ENCODE results near the gene TBC1D14.

Gene TBC1D14

GRCh38 chr4:7013175-7013574, 103.5 kb downstream of the TBC1D14 start:
- Histone ChIP-seq H4K8ac (ENCODE audit: low read depth, low read length) (no peak overlapping the region), H2AK5ac (ENCODE audit: low read length) (no peak overlapping the region), H3K4ac (ENCODE audit: low read depth, low read length) (no peak overlapping the region), H3K9me3 (ENCODE audit: insufficient read depth, low read depth, low read length) (no peaks in the 10 kb centered on the region), H2BK12ac (ENCODE audit: low read length) (no peak overlapping the region), H3K27ac (ENCODE audit: low read depth, low read length) (no peak overlapping the region), H3K4me3 (ENCODE audit: low read depth, low read length) (no peak overlapping the region), H2BK5ac (ENCODE audit: low read depth, low read length, poor library complexity) (no peak overlapping the region), H3K9ac (ENCODE audit: low read length) (no peak overlapping the region), H2BK120ac (ENCODE audit: insufficient read depth, low read length, poor library complexity) (no peak overlapping the region), H3K79me2 (ENCODE audit: control insufficient read depth, insufficient read depth, low read length, poor library complexity) (no peaks in the 10 kb centered on the region), H2AFZ (ENCODE audit: insufficient read depth, low read length, poor library complexity) (no peak overlapping the region), H3K18ac (ENCODE audit: low read length) (no peak overlapping the region), H3K14ac (ENCODE audit: low read length) (no peak overlapping the region), H4K12ac (ENCODE audit: low read depth, low read length) (no peak overlapping the region), H3K4me1 (ENCODE audit: control insufficient read depth in 1 of 2, insufficient read depth in 2 of 2, low read length in 2 of 2) (no peaks in the 10 kb centered on the region), H3K23ac (ENCODE audit: low read length) (no peak overlapping the region), H3K27me3 (ENCODE audit: insufficient read depth, low read length) (no peaks in the 10 kb centered on the region), H3K4me2 (ENCODE audit: low read length) (no peak overlapping the region), H3K36me3 (ENCODE audit: control insufficient read depth in 1 of 2, insufficient read depth in 2 of 2, low read length in 2 of 2) (peaks cover 40 to 55% of the 10 kb centered on the region in 2 experiments), H3K79me1 (ENCODE audit: low read length) (no peaks in the 10 kb centered on the region), H4K91ac (ENCODE audit: low read depth, low read length) (no peak overlapping the region)
- DNase-seq: no peak
- no CpG with 5 or more reads among the region's 11 CpGs for WGBS (ENCODE audit: extremely low coverage, insufficient coverage, insufficient read length)

GRCh38 chr4:7014815-7015214, 105.2 kb downstream of the TBC1D14 start:
- no peaks in the 10 kb centered on the region for H3K79me2 ChIP-seq (ENCODE audit: control insufficient read depth, insufficient read depth, low read length, poor library complexity)
- no peaks in the 10 kb centered on the region for H3K27me3 ChIP-seq (ENCODE audit: insufficient read depth, low read length)
- WGBS (ENCODE audit: extremely low coverage, insufficient coverage, insufficient read length): no CpG with 5 or more reads among the region's 12 CpGs
- H3K4me3 ChIP-seq (ENCODE audit: low read depth, low read length): no peak overlapping the region
- no peaks in the 10 kb centered on the region for H3K9me3 ChIP-seq (ENCODE audit: insufficient read depth, low read depth, low read length)
- H4K12ac ChIP-seq (ENCODE audit: low read depth, low read length): no peak overlapping the region
- H2AK5ac ChIP-seq (ENCODE audit: low read length): no peak overlapping the region
- no peak overlapping the region for H3K4me2 ChIP-seq (ENCODE audit: low read length)
- H3K4me1 ChIP-seq (ENCODE audit: control insufficient read depth in 1 of 2, insufficient read depth in 2 of 2, low read length in 2 of 2): no peaks in the 10 kb centered on the region
- no peaks in the 10 kb centered on the region for H3K79me1 ChIP-seq (ENCODE audit: low read length)
- H3K14ac ChIP-seq (ENCODE audit: low read length): no peak overlapping the region
- no peak overlapping the region for H2BK5ac ChIP-seq (ENCODE audit: low read depth, low read length, poor library complexity)
- no peak for DNase-seq
- H3K36me3 ChIP-seq (ENCODE audit: control insufficient read depth in 1 of 2, insufficient read depth in 2 of 2, low read length in 2 of 2): peaks cover 45 to 56% of the 10 kb centered on the region in 2 experiments
- H2BK120ac ChIP-seq (ENCODE audit: insufficient read depth, low read length, poor library complexity): no peak overlapping the region
- H3K27ac ChIP-seq (ENCODE audit: low read depth, low read length): no peak overlapping the region
- H2AFZ ChIP-seq (ENCODE audit: insufficient read depth, low read length, poor library complexity): no peak overlapping the region
- H3K18ac ChIP-seq (ENCODE audit: low read length): no peak overlapping the region
- H2BK12ac ChIP-seq (ENCODE audit: low read length): no peak overlapping the region
- H3K4ac ChIP-seq (ENCODE audit: low read depth, low read length): no peak overlapping the region
- H4K8ac ChIP-seq (ENCODE audit: low read depth, low read length): no peak overlapping the region
- no peak overlapping the region for H4K91ac ChIP-seq (ENCODE audit: low read depth, low read length)
- no peak overlapping the region for H3K23ac ChIP-seq (ENCODE audit: low read length)
- no peak overlapping the region for H3K9ac ChIP-seq (ENCODE audit: low read length)

- no peak overlapping the region for H3K4me2 ChIP-seq (ENCODE audit: low read length)
Measured at GRCh38 chr4:7015383-7016035, 105.9 kb downstream of the TBC1D14 start.

GRCh38 chr4:7016086-7016485, 106.5 kb downstream of the TBC1D14 start:
- no peak overlapping the region for H2AK5ac ChIP-seq (ENCODE audit: low read length)
- no peaks in the 10 kb centered on the region for H3K27me3 ChIP-seq (ENCODE audit: insufficient read depth, low read length)
- H3K18ac ChIP-seq (ENCODE audit: low read length): no peak overlapping the region
- DNase-seq: no peak
- H4K91ac ChIP-seq (ENCODE audit: low read depth, low read length): no peak overlapping the region
- no peaks in the 10 kb centered on the region for H3K79me2 ChIP-seq (ENCODE audit: control insufficient read depth, insufficient read depth, low read length, poor library complexity)
- H3K36me3 ChIP-seq (ENCODE audit: control insufficient read depth in 1 of 2, insufficient read depth in 2 of 2, low read length in 2 of 2): peaks cover 43 to 47% of the 10 kb centered on the region in 2 experiments
- H3K4me2 ChIP-seq (ENCODE audit: low read length): no peak overlapping the region
- no peak overlapping the region for H2BK120ac ChIP-seq (ENCODE audit: insufficient read depth, low read length, poor library complexity)
- no peak overlapping the region for H3K14ac ChIP-seq (ENCODE audit: low read length)
- no peak overlapping the region for H4K8ac ChIP-seq (ENCODE audit: low read depth, low read length)
- H3K4me3 ChIP-seq (ENCODE audit: low read depth, low read length): no peak overlapping the region
- no CpG with 5 or more reads among the region's 11 CpGs for WGBS (ENCODE audit: extremely low coverage, insufficient coverage, insufficient read length)
- H2BK12ac ChIP-seq (ENCODE audit: low read length): no peak overlapping the region
- no peak overlapping the region for H3K4ac ChIP-seq (ENCODE audit: low read depth, low read length)
- H3K79me1 ChIP-seq (ENCODE audit: low read length): no peaks in the 10 kb centered on the region
- H3K27ac ChIP-seq (ENCODE audit: low read depth, low read length): no peak overlapping the region
- H2AFZ ChIP-seq (ENCODE audit: insufficient read depth, low read length, poor library complexity): no peak overlapping the region
- no peak overlapping the region for H2BK5ac ChIP-seq (ENCODE audit: low read depth, low read length, poor library complexity)
- H3K23ac ChIP-seq (ENCODE audit: low read length): no peak overlapping the region
- H3K9ac ChIP-seq (ENCODE audit: low read length): no peak overlapping the region
- H4K12ac ChIP-seq (ENCODE audit: low read depth, low read length): no peak overlapping the region
- peaks cover 5 to 6% of the 10 kb centered on the region in 2 experiments for H3K4me1 ChIP-seq (ENCODE audit: control insufficient read depth in 1 of 2, insufficient read depth in 2 of 2, low read length in 2 of 2)
- no peaks in the 10 kb centered on the region for H3K9me3 ChIP-seq (ENCODE audit: insufficient read depth, low read depth, low read length)

More at GRCh38 chr4:7015383-7016035, 105.9 kb downstream of the TBC1D14 start:
- Histone ChIP-seq H3K18ac (ENCODE audit: low read length) (no peak overlapping the region), H3K23ac (ENCODE audit: low read length) (no peak overlapping the region), H4K8ac (ENCODE audit: low read depth, low read length) (no peak overlapping the region), H2BK5ac (ENCODE audit: low read depth, low read length, poor library complexity) (no peak overlapping the region), H3K79me1 (ENCODE audit: low read length) (no peaks in the 10 kb centered on the region), H2AK5ac (ENCODE audit: low read length) (no peak overlapping the region), H2BK120ac (ENCODE audit: insufficient read depth, low read length, poor library complexity) (no peak overlapping the region), H3K4ac (ENCODE audit: low read depth, low read length) (no peak overlapping the region), H3K4me1 (ENCODE audit: control insufficient read depth in 1 of 2, insufficient read depth in 2 of 2, low read length in 2 of 2) (peaks cover 0 to 2% of the 10 kb centered on the region in 2 experiments), H3K36me3 (ENCODE audit: control insufficient read depth in 1 of 2, insufficient read depth in 2 of 2, low read length in 2 of 2) (peaks cover 45 to 51% of the 10 kb centered on the region in 2 experiments), H2AFZ (ENCODE audit: insufficient read depth, low read length, poor library complexity) (no peak overlapping the region), H4K91ac (ENCODE audit: low read depth, low read length) (no peak overlapping the region), H3K9me3 (ENCODE audit: insufficient read depth, low read depth, low read length) (no peaks in the 10 kb centered on the region), H3K14ac (ENCODE audit: low read length) (no peak overlapping the region), H4K12ac (ENCODE audit: low read depth, low read length) (no peak overlapping the region), H3K27me3 (ENCODE audit: insufficient read depth, low read length) (no peaks in the 10 kb centered on the region), H3K79me2 (ENCODE audit: control insufficient read depth, insufficient read depth, low read length, poor library complexity) (no peaks in the 10 kb centered on the region), H3K4me3 (ENCODE audit: low read depth, low read length) (no peak overlapping the region), H3K9ac (ENCODE audit: low read length) (no peak overlapping the region), H3K27ac (ENCODE audit: low read depth, low read length) (no peak overlapping the region), H2BK12ac (ENCODE audit: low read length) (no peak overlapping the region)
- DNase-seq: no peak
- no CpG with 5 or more reads among the region's 12 CpGs for WGBS (ENCODE audit: extremely low coverage, insufficient coverage, insufficient read length)

Measured in trophoblast cell (in vitro differentiated cells and primary cell).